Stimulated activated naive CD8-positive, alpha-beta T cell treated with anti-CD3 and anti-CD28 coated beads, Interleukin-15, amount 100 ng/mL, for 72 hours (primary cell): ENCODE measurements around the gene ETFBKMT.

Source experiments
- ATAC-seq: fragments of 150-1000 bp; cut with Tn5 transposase; 2 replicates; pipeline ENCODE4 v1.10.0; 2021; ENCODE audit warnings: mild to moderate bottlenecking, moderate library complexity
- DNase-seq, 2 donors: peaks; one replicate each; pipeline ENCODE4 v3.0.0; 2021 to 2022
- H3K27ac Mint-ChIP-seq, 2 donors: one replicate each; pipeline ENCODE4 v1.8.0; 2022; ENCODE audit warnings: mild to moderate bottlenecking in 2 of 2, mixed read lengths in 2 of 2, moderate library complexity in 2 of 2
- H3K27me3 Mint-ChIP-seq: one replicate; pipeline ENCODE4 v1.8.0; 2022; ENCODE audit warnings: mixed read lengths
- H3K4me1 Mint-ChIP-seq: one replicate; pipeline ENCODE4 v1.8.0; 2022; ENCODE audit warnings: mild to moderate bottlenecking, mixed read lengths
- H3K4me3 Mint-ChIP-seq, 2 donors: one replicate each; pipeline ENCODE4 v1.8.0; 2022; ENCODE audit warnings: mild to moderate bottlenecking in 2 of 2, mixed read lengths in 2 of 2, moderate library complexity in 1 of 2
- H3K9me3 Mint-ChIP-seq, 2 donors: one replicate each; pipeline ENCODE4 v1.8.0; 2022; ENCODE audit warnings: mixed read lengths in 2 of 2

The ETFBKMT gene

GRCh38 chr12:31659087-31659942, at the start of gene ETFBKMT:
ETFBKMT (plus strand) TSS chr12:31659688; CDS start chr12:31661954, 2,266 bp downstream.
- Mint-ChIP-seq H3K4me3 (peak within 1 kb of the TSS; percentile 88 to 89), H3K27me3 (no peaks in the 10 kb centered on the region), H3K4me1 (peaks cover 6% of the 10 kb centered on the region), H3K9me3 (no peaks in the 10 kb centered on the region), H3K27ac (peak within 1 kb of the TSS; percentile 85 to 96)
- peak; percentile 93 to 96 for DNase-seq
- peak; percentile 100 for ATAC-seq

- Mint-ChIP-seq H3K9me3 (peaks cover 5 to 6% of the 10 kb centered on the region in 2 donors), H3K27ac (no peak overlapping the region), H3K27me3 (no peaks in the 10 kb centered on the region), H3K4me3 (no peak overlapping the region), H3K4me1 (no peaks in the 10 kb centered on the region)
- DNase-seq (no peak), ATAC-seq (no peak)
These were observed 46.7 kb upstream of the ETFBKMT start for GRCh38 chr12:31612819-31613218.

GRCh38 chr12:31618228-31619025, 41.1 kb upstream of the ETFBKMT start:
- no peak for DNase-seq
- no peaks in the 10 kb centered on the region for H3K9me3 Mint-ChIP-seq
- no peak overlapping the region for H3K4me3 Mint-ChIP-seq
- H3K4me1 Mint-ChIP-seq, result no peaks in the 10 kb centered on the region
- no peaks in the 10 kb centered on the region for H3K27me3 Mint-ChIP-seq
- peak overlapping the region in 1 of 2 donors; percentile 25 for H3K27ac Mint-ChIP-seq
- no peak for ATAC-seq

- no peak overlapping the region for H3K4me3 Mint-ChIP-seq
- DNase-seq (no peak), ATAC-seq (no peak)
- no peaks in the 10 kb centered on the region for H3K4me1 Mint-ChIP-seq
- no peaks in the 10 kb centered on the region for H3K27me3 Mint-ChIP-seq
- no peak overlapping the region for H3K27ac Mint-ChIP-seq
- no peaks in the 10 kb centered on the region for H3K9me3 Mint-ChIP-seq
These were observed 39.2 kb upstream of the ETFBKMT start for GRCh38 chr12:31620311-31620710.

- H3K27ac Mint-ChIP-seq, result no peak overlapping the region
- H3K9me3 Mint-ChIP-seq, result no peaks in the 10 kb centered on the region
- no peaks in the 10 kb centered on the region for H3K27me3 Mint-ChIP-seq
- no peak for ATAC-seq
- H3K4me1 Mint-ChIP-seq, result no peaks in the 10 kb centered on the region
- H3K4me3 Mint-ChIP-seq, result no peak overlapping the region
- no peak for DNase-seq
These were observed 37.5 kb upstream of the ETFBKMT start for GRCh38 chr12:31622038-31622437.

GRCh38 chr12:31626270-31626995, 33.1 kb upstream of the ETFBKMT start:
- H3K4me3 Mint-ChIP-seq, result no peak overlapping the region
- no peak for ATAC-seq

GRCh38 chr12:31627456-31628054, 31.9 kb upstream of the ETFBKMT start:
- H3K4me1 Mint-ChIP-seq, result no peaks in the 10 kb centered on the region
- DNase-seq (no peak), ATAC-seq (no peak)
- no peak overlapping the region for H3K4me3 Mint-ChIP-seq
- H3K27ac Mint-ChIP-seq, result no peak overlapping the region
- H3K9me3 Mint-ChIP-seq, result no peaks in the 10 kb centered on the region
- no peaks in the 10 kb centered on the region for H3K27me3 Mint-ChIP-seq

More at GRCh38 chr12:31626270-31626995, 33.1 kb upstream of the ETFBKMT start:
- no peaks in the 10 kb centered on the region for H3K27me3 Mint-ChIP-seq
- H3K4me1 Mint-ChIP-seq, result no peaks in the 10 kb centered on the region
- no peaks in the 10 kb centered on the region for H3K9me3 Mint-ChIP-seq
- no peak overlapping the region for H3K27ac Mint-ChIP-seq
- no peak for DNase-seq

GRCh38 chr12:31629756-31630732, 29.4 kb upstream of the ETFBKMT start:
- Mint-ChIP-seq H3K4me1 (no peaks in the 10 kb centered on the region), H3K9me3 (no peaks in the 10 kb centered on the region), H3K27me3 (no peaks in the 10 kb centered on the region), H3K27ac (no peak overlapping the region), H3K4me3 (no peak overlapping the region)
- DNase-seq (no peak), ATAC-seq (no peak)

- no peaks in the 10 kb centered on the region for H3K27me3 Mint-ChIP-seq
- peaks cover 2% of the 10 kb centered on the region for H3K4me1 Mint-ChIP-seq
- H3K4me3 Mint-ChIP-seq, result no peak overlapping the region
- H3K9me3 Mint-ChIP-seq, result no peaks in the 10 kb centered on the region
- no peak for ATAC-seq
- no peak overlapping the region for H3K27ac Mint-ChIP-seq
- DNase-seq, result no peak
These were observed 28.3 kb upstream of the ETFBKMT start for GRCh38 chr12:31631023-31631724.

GRCh38 chr12:31631809-31632208, 27.7 kb upstream of the ETFBKMT start:
- Mint-ChIP-seq H3K27me3 (no peaks in the 10 kb centered on the region), H3K4me3 (no peak overlapping the region), H3K4me1 (peaks cover 8% of the 10 kb centered on the region), H3K9me3 (no peaks in the 10 kb centered on the region), H3K27ac (no peak overlapping the region)
- ATAC-seq, result no peak
- DNase-seq, result no peak

- H3K4me3 Mint-ChIP-seq, result no peak overlapping the region
- H3K27ac Mint-ChIP-seq, result no peak overlapping the region
- DNase-seq (no peak), ATAC-seq (no peak)
- H3K27me3 Mint-ChIP-seq, result no peaks in the 10 kb centered on the region
- H3K9me3 Mint-ChIP-seq, result no peaks in the 10 kb centered on the region
- H3K4me1 Mint-ChIP-seq, result peaks cover 10% of the 10 kb centered on the region
These were observed 26.0 kb upstream of the ETFBKMT start for GRCh38 chr12:31633464-31633863.

- no peak for DNase-seq
- no peak overlapping the region for H3K27ac Mint-ChIP-seq
- no peak overlapping the region for H3K4me3 Mint-ChIP-seq
- no peaks in the 10 kb centered on the region for H3K27me3 Mint-ChIP-seq
- peaks cover 10% of the 10 kb centered on the region for H3K4me1 Mint-ChIP-seq
- no peak for ATAC-seq
- H3K9me3 Mint-ChIP-seq, result no peaks in the 10 kb centered on the region
These were observed 24.9 kb upstream of the ETFBKMT start for GRCh38 chr12:31634620-31635019.

- H3K4me3 Mint-ChIP-seq, result no peak overlapping the region
- ATAC-seq (no peak), DNase-seq (no peak)
- no peaks in the 10 kb centered on the region for H3K27me3 Mint-ChIP-seq
- no peak overlapping the region for H3K27ac Mint-ChIP-seq
- no peaks in the 10 kb centered on the region for H3K9me3 Mint-ChIP-seq
- H3K4me1 Mint-ChIP-seq, result peaks cover 3% of the 10 kb centered on the region
These were observed 17.9 kb upstream of the ETFBKMT start for GRCh38 chr12:31641509-31642090.
